Measurements from ENCODE around the gene FNDC1.

Gene FNDC1

DNA sequence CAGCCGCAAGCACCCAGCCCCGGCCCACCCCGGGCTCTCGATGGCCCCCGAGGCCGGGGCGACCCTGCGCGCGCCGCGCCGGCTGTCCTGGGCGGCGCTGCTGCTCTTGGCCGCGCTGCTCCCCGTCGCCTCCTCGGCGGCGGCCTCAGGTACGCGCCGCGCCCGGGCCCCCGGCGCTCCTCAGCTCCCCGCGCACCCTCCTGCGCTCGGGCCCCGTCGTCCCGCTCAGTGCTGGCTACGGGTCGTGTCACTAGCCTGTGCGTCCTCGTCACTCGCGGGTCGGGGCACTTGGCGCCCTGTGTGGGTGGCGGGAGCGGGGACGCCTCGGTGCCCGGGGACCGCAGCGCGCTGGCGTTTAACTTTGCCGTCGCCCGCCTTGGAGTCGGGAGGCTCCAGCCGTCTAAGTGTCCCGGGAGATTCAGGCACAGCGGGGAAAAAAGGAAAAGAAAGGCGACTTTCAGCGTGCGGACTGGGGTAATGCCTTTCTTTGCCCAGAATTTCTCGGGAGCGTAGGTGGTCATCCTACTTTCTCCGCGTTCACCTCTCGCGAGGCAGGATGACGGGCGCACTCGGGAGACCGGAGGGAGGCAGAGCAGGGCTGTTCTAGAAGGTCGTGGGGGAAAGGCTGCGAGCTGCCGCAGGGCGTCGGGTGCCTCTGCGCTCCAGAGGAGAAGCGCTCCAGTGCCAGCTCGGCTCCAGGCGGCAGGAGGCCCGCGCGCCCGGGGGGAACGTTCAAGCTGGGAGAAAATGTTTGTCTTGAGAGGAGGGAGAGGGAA is 545 bp downstream of the FNDC1 start:
- DNase-seq (ENCODE audit: low read depth) = peak; percentile 34
- H3K4me3 ChIP-seq (ENCODE audit: low read length) = peak overlapping the region; percentile 14
- no peak for TF ChIP-seq CTCF (IDR thresholded peaks at IDR 0.05; ENCODE audit: insufficient read depth, low read depth, low read length, missing control alignments)

DNA sequence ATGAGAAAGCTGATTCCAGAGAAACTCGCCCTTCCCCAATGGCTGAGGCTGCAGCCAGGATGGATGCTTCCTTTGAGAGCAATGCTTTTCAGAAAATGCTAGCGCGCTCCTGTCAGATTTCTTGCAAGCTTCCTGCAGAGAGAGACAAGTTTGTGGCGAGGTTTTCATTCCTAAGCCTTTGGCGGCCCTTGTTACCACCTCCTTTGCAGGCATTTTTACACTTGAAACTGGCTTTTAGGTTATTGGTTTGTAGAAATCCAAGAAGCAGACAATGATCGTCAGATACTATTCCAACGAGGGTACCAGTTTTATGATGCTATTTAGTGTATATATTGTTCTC is 1.1 kb downstream of the FNDC1 start:
- TF ChIP-seq CTCF (IDR thresholded peaks at IDR 0.05; ENCODE audit: insufficient read depth, low read depth, low read length, missing control alignments) = no peak
- no peak overlapping the region for H3K4me3 ChIP-seq (ENCODE audit: low read length)
- DNase-seq (ENCODE audit: low read depth) = no peak

DNA sequence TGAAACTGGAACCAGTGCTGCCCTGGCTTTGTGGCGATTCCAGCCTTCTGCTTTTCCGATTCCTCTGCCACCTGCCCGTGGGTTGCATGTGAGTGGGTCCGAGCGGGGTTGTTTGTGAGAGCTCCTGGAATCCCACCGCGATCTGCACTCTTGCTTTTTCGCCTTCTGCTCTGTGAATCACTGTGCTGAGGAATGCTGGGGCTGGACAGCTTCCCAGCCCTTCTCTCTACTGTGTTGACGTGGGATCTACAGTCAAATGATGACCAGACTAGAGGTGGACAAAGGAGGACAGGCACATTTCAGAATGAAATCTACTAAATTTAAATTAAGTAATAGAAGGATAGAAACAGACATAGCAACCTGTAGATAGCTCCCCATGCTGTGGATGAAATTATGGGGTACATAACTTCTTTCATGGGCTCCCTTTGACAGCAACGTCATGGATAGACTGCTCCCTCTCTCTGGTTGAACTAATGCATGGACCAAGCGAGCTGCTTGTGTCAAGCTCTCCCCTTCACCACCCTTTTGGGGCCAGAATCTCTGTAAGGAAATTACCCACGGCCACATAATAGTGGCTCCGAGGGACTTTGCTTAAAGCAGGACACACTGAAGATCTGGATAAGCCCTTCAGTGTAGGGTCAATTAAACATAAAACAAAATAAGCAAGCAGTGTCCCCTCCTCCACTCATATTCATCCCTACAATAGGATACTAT is 2.0 kb downstream of the FNDC1 start:
- TF ChIP-seq CTCF (IDR thresholded peaks at IDR 0.05; ENCODE audit: insufficient read depth, low read depth, low read length, missing control alignments) = no peak
- peak; percentile 27 for DNase-seq (ENCODE audit: low read depth)
- H3K4me3 ChIP-seq (ENCODE audit: low read length) = no peak overlapping the region

GRCh38 chr6:159172091-159172491 is 2.9 kb downstream of the FNDC1 start:
- no peak for DNase-seq (ENCODE audit: low read depth)
- TF ChIP-seq CTCF (IDR thresholded peaks at IDR 0.05; ENCODE audit: insufficient read depth, low read depth, low read length, missing control alignments) = no peak
- no peak overlapping the region for H3K4me3 ChIP-seq (ENCODE audit: low read length)

GRCh38 chr6:159174263-159174969 is 5.2 kb downstream of the FNDC1 start:
- DNase-seq (ENCODE audit: low read depth) = peak; percentile 67
- peak; percentile 97 for TF ChIP-seq CTCF (IDR thresholded peaks at IDR 0.05; ENCODE audit: insufficient read depth, low read depth, low read length, missing control alignments)
- H3K4me3 ChIP-seq (ENCODE audit: low read length) = no peak overlapping the region

- TF ChIP-seq CTCF (IDR thresholded peaks at IDR 0.05; ENCODE audit: insufficient read depth, low read depth, low read length, missing control alignments) = no peak
- no peak for DNase-seq (ENCODE audit: low read depth)
- H3K4me3 ChIP-seq (ENCODE audit: low read length) = no peak overlapping the region
Observed at GRCh38 chr6:159176913-159177312, 7.7 kb downstream of the FNDC1 start.
